Endothelial cell (in vitro differentiated cells): ENCODE results near the gene KIF5C. TPM values are rescaled to one million over a fixed set of nuclear protein-coding genes. Genes with fewer than 3 reads are reported as not detected.

Source experiments
- DNase-seq: peaks from one replicate; pipeline ENCODE4 v3.0.0; 2021; ENCODE audit warnings: low spot score
- H3K27ac Mint-ChIP-seq: one replicate; pipeline ENCODE4 v1.8.0; 2021; ENCODE audit warnings: mixed read lengths, inconsistent platforms; ENCODE audit not compliant: unreplicated experiment
- H3K27me3 Mint-ChIP-seq: one replicate; pipeline ENCODE4 v1.8.0; 2021; ENCODE audit warnings: mild to moderate bottlenecking, moderate library complexity, mixed read lengths, inconsistent platforms; ENCODE audit not compliant: unreplicated experiment
- H3K36me3 Mint-ChIP-seq: one replicate; pipeline ENCODE4 v1.8.0; 2021; ENCODE audit warnings: mild to moderate bottlenecking, low read depth, mixed read lengths, inconsistent platforms; ENCODE audit not compliant: unreplicated experiment
- H3K4me1 Mint-ChIP-seq: one replicate; pipeline ENCODE4 v1.8.0; 2021; ENCODE audit warnings: mild to moderate bottlenecking, mixed read lengths, inconsistent platforms; ENCODE audit not compliant: unreplicated experiment
- H3K4me3 Mint-ChIP-seq: one replicate; pipeline ENCODE4 v1.8.0; 2021; ENCODE audit warnings: mild to moderate bottlenecking, mixed read lengths, inconsistent platforms; ENCODE audit not compliant: unreplicated experiment
- H3K9me3 Mint-ChIP-seq: one replicate; pipeline ENCODE4 v1.8.0; 2021; ENCODE audit warnings: mixed read lengths, inconsistent platforms; ENCODE audit not compliant: unreplicated experiment
- total RNA-seq: library from RNA; stranded (reverse); fragmentation: NEBNext Ultra II Directional; extraction: Animal tissue kit (Norgen Biotek cat#: 25700); gene quantifications from one replicate; pipeline ENCODE4 v1.2.1, GENCODE V29; 2021; ENCODE audit not compliant: unreplicated experiment
- TF ChIP-seq, protein P1 (sequence below): fragments of 200-600 bp; sonication (generic); IDR thresholded peaks from one replicate; pipeline ENCODE4 v1.5.0; 2021; ENCODE audit warnings: antibody characterized with exemption; ENCODE audit not compliant: unreplicated experiment

The KIF5C gene
- total RNA-seq, 1 donor from 2014 or later, result 50.6 TPM

- Mint-ChIP-seq H3K36me3 (peaks cover 11% of the 10 kb centered on the region), H3K4me3 (no peak overlapping the region), H3K9me3 (no peaks in the 10 kb centered on the region), H3K27ac (no peak overlapping the region), H3K27me3 (no peaks in the 10 kb centered on the region), H3K4me1 (peaks cover 3% of the 10 kb centered on the region)
- TF ChIP-seq, protein P1, sequence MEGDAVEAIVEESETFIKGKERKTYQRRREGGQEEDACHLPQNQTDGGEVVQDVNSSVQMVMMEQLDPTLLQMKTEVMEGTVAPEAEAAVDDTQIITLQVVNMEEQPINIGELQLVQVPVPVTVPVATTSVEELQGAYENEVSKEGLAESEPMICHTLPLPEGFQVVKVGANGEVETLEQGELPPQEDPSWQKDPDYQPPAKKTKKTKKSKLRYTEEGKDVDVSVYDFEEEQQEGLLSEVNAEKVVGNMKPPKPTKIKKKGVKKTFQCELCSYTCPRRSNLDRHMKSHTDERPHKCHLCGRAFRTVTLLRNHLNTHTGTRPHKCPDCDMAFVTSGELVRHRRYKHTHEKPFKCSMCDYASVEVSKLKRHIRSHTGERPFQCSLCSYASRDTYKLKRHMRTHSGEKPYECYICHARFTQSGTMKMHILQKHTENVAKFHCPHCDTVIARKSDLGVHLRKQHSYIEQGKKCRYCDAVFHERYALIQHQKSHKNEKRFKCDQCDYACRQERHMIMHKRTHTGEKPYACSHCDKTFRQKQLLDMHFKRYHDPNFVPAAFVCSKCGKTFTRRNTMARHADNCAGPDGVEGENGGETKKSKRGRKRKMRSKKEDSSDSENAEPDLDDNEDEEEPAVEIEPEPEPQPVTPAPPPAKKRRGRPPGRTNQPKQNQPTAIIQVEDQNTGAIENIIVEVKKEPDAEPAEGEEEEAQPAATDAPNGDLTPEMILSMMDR, result no peak
- DNase-seq, result no peak
Measured at GRCh38 chr2:149021761-149022160, 146.7 kb downstream of the KIF5C start.

DNA sequence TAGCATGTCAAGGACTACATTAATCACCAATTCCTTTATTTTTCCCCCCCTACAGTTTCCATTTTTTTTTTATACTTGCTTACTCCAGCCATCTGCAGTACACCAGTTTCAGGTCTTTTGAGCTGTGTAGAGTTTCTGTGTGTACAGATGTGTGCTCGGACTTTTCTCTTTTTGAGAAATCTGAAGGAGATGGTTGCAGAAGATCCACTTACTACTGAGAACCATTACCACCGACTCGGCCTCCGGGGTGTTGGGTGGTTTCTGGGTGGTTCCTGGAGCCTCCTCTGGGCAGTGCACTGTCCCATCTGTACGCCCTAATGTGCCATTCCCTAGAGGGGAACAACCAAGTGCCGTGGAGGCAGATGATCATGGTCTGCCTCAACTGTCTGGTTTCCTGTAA lies 148.1 kb downstream of the KIF5C start:
- no peak overlapping the region for H3K27ac Mint-ChIP-seq
- no peaks in the 10 kb centered on the region for H3K9me3 Mint-ChIP-seq
- TF ChIP-seq, protein P1, result no peak
- peaks cover 11% of the 10 kb centered on the region for H3K36me3 Mint-ChIP-seq
- no peaks in the 10 kb centered on the region for H3K27me3 Mint-ChIP-seq
- no peak for DNase-seq
- H3K4me1 Mint-ChIP-seq, result no peaks in the 10 kb centered on the region
- no peak overlapping the region for H3K4me3 Mint-ChIP-seq

- Mint-ChIP-seq H3K4me1 (peaks cover 18% of the 10 kb centered on the region), H3K27ac (no peak overlapping the region), H3K4me3 (no peak overlapping the region)
Measured at GRCh38 chr2:149027590-149028250, 152.7 kb downstream of the KIF5C start.

DNA sequence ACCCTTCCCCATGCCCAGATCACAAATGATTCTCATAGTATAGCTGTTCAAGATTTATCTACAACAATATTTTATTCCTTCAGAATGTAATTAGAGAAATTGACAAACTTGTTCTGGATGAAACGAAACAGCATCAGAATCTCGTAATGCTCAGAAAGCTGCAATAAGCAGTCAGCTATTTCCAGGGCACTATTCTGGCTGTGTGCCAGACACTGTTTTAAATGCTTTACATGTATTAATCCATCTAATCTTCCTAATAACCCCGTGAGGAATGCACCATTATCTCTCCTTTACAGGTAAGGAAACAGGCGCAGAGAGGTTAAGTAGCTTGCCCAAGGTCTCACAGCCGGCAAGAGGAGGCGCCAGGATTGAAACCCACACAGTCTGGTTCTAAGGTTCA lies 153.3 kb downstream of the KIF5C start:
- Mint-ChIP-seq H3K4me3 (no peak overlapping the region), H3K4me1 (peaks cover 22% of the 10 kb centered on the region), H3K27ac (no peak overlapping the region), H3K9me3 (no peaks in the 10 kb centered on the region), H3K36me3 (peaks cover under 1% of the 10 kb centered on the region), H3K27me3 (peaks cover 6% of the 10 kb centered on the region)
- no peak for DNase-seq
- TF ChIP-seq, protein P1, result no peak

More at GRCh38 chr2:149027590-149028250, 152.7 kb downstream of the KIF5C start:
- no peaks in the 10 kb centered on the region for H3K9me3 Mint-ChIP-seq
- peaks cover 6% of the 10 kb centered on the region for H3K36me3 Mint-ChIP-seq
- H3K27me3 Mint-ChIP-seq, result peaks cover 5% of the 10 kb centered on the region
- no peak for DNase-seq
- TF ChIP-seq, protein P1, result no peak

GRCh38 chr2:149028891-149029290 lies 153.9 kb downstream of the KIF5C start:
- no peaks in the 10 kb centered on the region for H3K36me3 Mint-ChIP-seq
- no peaks in the 10 kb centered on the region for H3K9me3 Mint-ChIP-seq
- no peak for DNase-seq
- peaks cover 26% of the 10 kb centered on the region for H3K4me1 Mint-ChIP-seq
- no peak overlapping the region for H3K27ac Mint-ChIP-seq
- H3K4me3 Mint-ChIP-seq, result no peak overlapping the region
- TF ChIP-seq, protein P1, result no peak
- peaks cover 6% of the 10 kb centered on the region for H3K27me3 Mint-ChIP-seq
